GM20000 (cell line): Measurements from ENCODE around the gene ADGRL1.
"Not testable (repeated sequence)": the region's sequence is repeated elsewhere in the genome, so short reads cannot be mapped to it uniquely, and the experiment has no call there.

Source experiments
- DNase-seq: peaks from one replicate; pipeline ENCODE4 v3.0.0; 2012; ENCODE audit warnings: low spot score
- TF ChIP-seq, protein P1 (sequence below): IDR thresholded peaks from 2 replicates; pipeline ENCODE4 v1.5.1; 2012; ENCODE audit warnings: mild to moderate bottlenecking, control low read depth; ENCODE audit errors: extremely low read depth, missing control alignments

ADGRL1 gene

DNA sequence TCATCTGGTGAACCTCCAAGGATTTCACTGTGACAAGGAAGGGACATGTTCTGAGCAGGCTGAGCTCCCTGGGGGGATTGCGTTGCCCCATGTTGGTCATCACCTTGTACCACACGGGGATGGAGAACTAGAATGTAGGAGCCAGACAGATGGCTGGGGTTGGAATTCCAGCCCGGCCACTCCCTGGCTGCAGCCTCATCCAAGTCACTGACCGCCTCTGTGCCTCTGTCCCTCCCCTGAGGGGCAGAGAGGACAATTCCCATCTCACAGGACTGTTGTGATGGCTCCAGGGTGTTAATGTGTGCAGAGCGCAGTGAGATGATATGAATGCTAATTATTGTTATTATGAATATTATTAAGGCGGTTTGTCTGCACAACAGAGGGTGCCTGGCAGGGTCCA lies 24.1 kb downstream of the ADGRL1 start:
- TF ChIP-seq, protein P1, sequence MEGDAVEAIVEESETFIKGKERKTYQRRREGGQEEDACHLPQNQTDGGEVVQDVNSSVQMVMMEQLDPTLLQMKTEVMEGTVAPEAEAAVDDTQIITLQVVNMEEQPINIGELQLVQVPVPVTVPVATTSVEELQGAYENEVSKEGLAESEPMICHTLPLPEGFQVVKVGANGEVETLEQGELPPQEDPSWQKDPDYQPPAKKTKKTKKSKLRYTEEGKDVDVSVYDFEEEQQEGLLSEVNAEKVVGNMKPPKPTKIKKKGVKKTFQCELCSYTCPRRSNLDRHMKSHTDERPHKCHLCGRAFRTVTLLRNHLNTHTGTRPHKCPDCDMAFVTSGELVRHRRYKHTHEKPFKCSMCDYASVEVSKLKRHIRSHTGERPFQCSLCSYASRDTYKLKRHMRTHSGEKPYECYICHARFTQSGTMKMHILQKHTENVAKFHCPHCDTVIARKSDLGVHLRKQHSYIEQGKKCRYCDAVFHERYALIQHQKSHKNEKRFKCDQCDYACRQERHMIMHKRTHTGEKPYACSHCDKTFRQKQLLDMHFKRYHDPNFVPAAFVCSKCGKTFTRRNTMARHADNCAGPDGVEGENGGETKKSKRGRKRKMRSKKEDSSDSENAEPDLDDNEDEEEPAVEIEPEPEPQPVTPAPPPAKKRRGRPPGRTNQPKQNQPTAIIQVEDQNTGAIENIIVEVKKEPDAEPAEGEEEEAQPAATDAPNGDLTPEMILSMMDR: no peak
- no peak for DNase-seq

- not testable (repeated sequence) for DNase-seq
Measured at GRCh38 chr19:14181199-14181598, 24.8 kb downstream of the ADGRL1 start.

GRCh38 chr19:14177496-14178074 lies 28.4 kb downstream of the ADGRL1 start:
- no peak for DNase-seq
- TF ChIP-seq, protein P1: no peak

DNA sequence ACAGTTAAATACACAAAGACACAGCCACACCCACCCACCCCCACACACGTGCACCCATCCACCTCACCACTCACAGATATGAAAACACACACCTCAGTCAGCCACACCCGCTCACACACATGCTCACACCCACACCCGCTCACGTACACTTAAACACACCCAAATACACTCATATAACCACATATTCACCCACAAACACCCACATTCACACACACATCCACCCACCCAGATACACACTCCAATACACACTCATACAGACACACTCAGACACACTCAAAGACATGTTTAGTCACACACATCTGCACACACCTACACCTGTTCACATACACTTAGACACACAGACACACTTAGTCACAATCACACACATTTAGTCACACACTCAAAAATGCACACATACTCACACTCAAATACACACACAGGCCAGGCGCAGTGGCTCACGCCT lies 30.6 kb downstream of the ADGRL1 start:
- TF ChIP-seq, protein P1: no peak
- DNase-seq: no peak

DNA sequence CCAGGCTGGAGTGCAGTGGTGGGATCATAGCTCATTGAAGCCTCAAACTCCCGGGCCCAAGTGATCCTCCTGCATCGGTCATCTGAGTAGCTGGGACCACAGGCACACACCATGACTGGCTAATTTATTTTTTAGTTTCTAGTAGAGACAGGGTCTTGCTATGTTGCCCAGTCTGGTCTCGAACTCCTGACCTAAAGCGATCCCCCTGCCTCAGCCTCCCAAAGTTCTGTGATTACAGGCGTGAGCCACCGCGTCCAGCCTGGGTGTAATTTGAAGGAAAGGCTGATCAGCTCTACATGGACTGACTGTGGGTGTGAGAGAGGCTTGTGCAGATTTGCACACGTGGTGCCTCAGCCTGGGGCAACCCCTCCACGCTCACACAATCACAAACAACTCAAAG lies 31.1 kb downstream of the ADGRL1 start:
- no peak for DNase-seq

GRCh38 chr19:14168993-14169392 lies 37.0 kb downstream of the ADGRL1 start:
- DNase-seq: no peak
- TF ChIP-seq, protein P1: no peak

More for the DNA sequence above, 31.1 kb downstream of the ADGRL1 start:
- TF ChIP-seq, protein P1: no peak

DNA sequence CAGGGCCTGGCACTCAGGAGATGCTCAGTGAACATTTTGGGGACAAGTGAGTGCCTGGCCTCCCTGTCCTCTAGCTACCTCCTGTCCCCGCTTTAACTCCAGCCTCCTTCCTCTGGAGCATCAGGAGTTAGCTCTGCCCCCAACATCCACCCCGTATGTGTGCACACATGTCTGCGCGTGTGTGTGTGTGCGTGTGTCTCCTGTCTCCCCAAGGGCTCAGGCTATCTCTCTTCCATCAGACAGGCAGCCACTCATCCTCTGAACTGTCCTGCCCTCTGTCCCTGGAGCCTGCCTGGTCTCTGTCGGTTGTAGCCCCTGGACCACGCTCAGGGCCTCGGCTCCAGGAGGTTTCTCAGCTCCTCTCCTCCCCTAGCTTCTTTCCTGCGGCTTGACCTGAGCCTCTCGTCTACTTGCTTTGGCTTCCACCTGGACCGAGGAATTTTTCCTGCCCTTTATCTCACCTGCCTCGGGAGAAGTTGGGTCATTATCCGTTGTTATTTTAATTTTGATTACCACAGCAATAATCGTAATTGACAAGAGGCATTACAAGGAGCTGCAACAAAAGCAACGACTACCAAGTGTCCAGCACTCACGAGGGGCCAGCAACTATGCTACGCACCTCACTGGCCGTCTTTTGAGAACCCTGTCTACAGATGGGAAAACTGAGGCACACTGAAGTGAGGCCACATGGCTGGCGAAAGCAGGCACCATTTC lies 37.6 kb downstream of the ADGRL1 start:
- no peak for DNase-seq
- TF ChIP-seq, protein P1: no peak

GRCh38 chr19:14167576-14168138 lies 38.3 kb downstream of the ADGRL1 start:
- DNase-seq: no peak
- TF ChIP-seq, protein P1: no peak
